ENCODE measurements around the gene AGER.
A peak's percentile ranks its signal among the peaks of the same experiment; 100 is the strongest.
"Not testable (repeated sequence)": the region's sequence is repeated elsewhere in the genome, so short reads cannot be mapped to it uniquely, and the experiment has no call there.

AGER gene

DNA sequence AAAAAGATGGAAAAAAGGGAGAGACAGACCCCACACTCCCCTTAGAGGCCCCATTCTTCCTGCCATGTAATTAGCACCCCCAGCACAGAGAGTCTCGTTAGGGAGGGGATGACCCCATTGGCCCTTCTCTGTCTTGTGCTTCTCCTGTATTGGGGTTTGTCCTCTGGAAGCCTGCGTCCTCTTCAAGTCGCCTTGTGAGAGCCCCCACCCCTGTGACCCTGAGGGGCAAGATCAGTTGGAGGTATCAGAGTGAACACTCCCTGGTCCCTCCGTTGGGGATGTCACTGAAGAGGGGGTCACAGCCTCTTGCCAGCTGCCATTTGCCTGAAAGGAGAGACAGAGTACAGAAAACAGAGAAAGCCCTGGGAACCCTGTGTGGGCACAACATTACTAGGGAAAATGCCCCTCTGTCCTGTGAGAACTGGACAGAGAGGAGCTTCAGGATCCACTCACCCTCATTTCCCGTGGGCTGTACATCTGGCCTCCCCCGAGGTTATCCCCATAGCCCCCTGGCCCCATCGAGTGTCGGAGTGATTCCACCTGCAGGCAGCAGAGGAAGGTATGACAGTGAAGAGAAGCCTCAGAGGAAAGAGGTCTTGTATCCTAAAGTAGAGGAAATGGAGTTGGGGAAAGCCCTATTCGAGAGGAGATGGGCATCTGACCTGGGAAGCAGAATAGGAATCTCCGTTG is 2.2 kb upstream of the AGER start:
- DNase-seq (ENCODE audit: low read depth) = not testable (repeated sequence)

DNA sequence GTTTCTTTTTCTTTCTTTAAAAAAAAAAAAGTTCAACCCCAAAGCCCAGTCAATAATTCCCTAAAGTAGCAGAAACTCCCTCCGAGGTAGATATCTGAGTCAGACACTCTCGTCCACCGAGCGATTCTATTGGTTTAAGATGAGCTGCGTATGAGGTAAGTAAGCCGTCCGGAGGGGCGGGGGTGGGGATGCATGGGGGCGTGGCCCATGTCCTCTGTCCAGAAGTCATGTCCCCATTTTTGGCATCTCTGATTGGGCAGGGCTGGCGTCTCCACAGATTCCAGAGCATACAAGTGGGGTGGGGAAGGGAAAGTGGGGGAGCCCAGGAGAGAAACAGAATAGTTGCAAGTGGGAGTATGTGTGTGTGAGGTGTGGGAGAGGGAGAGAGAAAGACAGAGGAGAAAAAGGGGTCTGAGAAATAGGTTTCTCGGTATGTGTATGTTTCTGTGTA is 1.7 kb upstream of the AGER start:
- DNase-seq (ENCODE audit: low read depth) = not testable (repeated sequence)

DNA sequence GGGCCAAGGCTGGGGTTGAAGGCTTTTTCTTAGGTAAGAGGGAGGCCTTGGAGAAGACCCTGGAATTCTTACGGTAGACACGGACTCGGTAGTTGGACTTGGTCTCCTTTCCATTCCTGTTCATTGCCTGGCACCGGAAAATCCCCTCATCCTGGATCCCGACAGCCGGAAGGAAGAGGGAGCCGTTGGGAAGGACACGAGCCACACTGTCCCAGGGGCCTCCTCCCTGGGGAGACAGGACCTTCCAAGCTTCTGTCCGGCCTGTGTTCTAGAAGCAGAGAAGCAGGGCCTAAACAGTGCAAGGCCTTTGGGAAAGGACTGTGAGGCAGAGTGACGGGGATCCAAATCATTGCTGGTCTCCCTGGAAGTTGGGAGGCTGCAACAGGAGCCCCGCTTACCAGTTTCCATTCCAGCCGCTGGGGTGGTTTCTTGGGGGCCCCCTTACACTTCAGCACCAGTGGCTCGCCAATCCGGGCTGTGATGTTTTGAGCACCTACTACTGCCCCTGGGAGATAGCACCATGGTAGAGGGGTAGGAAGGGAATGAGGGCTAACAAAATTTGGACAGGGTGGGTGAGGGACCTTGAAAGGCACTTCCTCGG is 470 bp downstream of the AGER start:
- DNase-seq (ENCODE audit: low read depth) = no peak

DNA sequence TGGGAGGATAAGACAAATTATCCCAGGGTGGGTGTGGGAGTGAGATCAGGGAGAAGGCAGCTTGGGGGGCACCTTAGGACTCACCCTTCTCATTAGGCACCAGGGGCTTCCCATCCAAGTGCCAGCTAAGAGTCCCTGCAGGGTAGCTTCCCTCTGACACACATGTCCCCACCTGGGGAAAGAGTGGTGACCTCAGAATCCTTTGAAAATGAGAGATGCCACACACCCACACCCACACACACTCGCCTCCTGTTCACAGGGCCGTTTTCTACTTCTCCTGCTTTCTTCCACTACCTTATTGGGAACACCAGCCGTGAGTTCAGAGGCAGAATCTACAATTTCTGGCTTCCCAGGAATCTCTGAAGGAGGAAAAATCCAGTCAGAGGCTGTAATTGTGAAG is 1.0 kb downstream of the AGER start:
- no peak for DNase-seq (ENCODE audit: low read depth)

DNA sequence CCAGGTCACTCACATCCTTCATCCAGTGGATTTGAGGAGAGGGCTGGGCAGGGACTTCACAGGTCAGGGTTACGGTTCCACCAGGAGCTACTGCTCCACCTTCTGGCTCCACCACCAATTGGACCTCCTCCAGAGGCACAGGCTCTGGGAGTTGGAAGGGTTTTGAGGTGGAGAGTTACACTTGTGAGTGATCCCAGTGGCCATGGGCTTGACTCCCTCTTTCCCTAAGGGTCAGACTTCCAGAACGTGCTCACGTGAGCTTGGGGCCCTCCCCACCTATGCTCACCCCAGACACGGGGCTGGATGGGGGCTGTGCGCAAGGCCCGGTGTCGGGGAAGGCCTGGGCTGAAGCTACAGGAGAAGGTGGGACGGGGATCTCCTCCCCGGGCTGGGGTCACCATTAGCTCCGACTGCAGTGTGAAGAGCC is 1.5 kb downstream of the AGER start:
- DNase-seq (ENCODE audit: low read depth) = no peak

DNA sequence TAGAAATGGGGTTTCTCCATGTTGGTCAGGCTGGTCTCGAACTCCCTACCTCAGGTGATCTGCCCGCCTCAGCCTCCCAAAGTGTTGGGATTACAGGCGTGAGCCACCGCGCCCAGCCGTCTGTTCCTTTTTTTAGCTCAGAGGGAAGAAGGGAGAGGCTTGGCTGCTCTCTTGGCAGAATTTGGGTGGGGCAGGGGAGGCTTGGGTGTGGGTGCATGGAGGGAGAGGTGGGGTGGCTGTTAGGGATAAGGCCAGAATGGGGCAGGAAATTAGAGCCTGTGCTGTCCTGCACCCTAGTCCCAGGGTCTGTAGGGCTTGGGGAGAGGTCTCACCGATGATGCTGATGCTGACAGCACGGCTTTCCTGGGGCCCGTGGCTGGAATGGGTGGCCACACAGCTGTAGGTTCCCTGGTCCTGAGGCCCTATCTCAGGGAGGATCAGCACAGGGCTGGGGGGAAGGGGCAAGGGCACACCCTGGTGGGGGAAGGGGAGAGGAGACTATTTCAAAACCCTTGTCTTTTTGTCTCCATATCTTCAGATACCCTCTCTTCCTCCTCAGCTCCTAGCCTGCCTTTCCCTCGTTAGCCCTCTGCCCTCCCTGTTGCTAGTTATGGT is 2.0 kb downstream of the AGER start:
- DNase-seq (ENCODE audit: low read depth) = no peak

DNA sequence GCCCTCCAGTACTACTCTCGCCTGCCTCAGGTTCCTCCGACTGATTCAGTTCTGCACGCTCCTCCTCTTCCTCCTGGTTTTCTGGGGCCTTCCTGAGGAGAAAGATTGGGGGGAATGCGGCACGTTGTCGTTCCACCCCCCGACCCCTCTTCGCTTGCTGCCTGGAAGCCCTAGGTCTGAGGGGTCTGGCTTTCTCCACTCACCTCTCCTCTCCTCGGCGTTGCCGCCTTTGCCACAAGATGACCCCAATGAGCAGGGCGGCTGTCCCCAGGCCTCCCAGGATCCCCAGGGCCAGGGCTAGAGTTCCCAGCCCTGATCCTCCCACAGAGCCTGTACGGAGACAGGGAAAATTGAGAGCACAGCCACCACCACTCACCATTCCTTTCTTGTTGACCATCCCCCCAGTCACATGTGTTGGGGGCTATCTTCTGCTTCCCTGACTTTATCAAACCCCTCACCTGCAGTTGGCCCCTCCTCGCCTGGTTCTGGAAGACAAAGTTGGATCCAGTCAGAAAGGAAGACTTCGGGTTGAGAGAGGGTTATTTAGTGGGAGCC is 2.8 kb downstream of the AGER start:
- DNase-seq (ENCODE audit: low read depth) = no peak

DNA sequence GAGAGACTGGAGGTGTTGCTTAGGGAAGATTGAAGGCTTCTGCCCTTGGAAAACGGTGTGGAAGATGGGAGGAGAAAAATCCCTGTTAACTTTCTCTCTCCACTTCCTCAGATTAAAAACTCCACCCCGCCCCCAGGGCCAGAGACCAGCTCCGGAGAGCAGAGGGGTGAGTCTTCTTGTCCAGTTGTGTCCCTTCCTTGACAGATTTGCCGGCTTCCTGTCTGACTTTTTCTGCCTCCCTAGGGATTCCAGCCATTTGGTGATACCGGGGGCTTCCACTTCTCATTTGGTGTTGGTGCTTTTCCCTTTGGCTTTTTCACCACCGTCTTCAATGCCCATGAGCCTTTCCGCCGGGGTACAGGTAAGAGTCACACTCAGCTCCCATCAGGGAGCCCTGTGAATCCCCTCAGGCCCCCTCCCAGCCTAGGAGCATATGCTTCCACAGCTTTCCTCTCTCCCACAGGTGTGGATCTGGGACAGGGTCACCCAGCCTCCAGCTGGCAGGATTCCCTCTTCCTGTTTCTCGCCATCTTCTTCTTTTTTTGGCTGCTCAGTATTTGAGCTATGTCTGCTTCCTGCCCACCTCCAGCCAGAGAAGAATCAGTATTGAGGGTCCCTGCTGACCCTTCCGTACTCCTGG is 4.2 kb downstream of the AGER start:
- no peak for DNase-seq (ENCODE audit: low read depth)

DNA sequence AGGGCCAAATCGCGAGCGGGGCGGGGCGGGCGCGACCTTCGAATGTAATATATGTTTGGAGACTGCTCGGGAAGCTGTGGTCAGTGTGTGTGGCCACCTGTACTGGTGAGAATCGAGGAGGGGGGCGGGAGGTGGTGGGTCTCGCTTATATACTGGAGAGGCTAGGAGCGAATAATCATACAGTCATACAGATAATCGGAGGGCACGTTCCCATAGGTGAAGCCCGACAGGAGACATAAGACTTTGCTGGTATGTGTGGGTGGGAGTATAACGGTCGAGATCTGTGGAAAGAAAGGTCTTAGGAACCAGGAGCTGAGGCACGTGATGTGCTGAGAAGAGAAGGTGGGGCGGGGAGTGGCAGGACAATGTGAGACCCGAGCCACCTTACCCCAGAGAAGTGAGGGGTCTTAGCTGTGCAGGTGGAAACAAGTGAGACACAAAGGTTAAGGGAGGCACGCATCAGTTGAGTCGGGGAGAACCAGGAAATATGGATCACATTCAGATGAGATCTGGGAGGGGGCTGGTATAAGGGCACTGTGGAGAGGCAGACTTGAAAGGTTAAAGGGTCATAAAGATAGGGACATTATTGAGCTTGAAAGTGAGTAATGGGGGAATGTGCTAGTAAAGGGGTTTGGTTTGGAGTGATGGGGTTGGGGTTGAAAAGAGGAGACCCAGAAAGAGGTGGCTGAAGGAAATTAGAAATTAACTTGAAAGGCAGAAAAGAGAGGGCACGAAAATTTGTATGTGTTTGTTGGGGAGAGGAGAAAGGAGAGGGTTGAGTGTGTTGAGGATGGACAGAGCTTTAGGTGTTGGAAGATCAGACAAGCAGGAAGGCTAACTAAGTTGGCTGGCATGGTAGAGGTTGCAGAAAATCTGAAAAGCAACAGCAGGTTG is 5.3 kb downstream of the AGER start:
- no peak for DNase-seq (ENCODE audit: low read depth)

DNA sequence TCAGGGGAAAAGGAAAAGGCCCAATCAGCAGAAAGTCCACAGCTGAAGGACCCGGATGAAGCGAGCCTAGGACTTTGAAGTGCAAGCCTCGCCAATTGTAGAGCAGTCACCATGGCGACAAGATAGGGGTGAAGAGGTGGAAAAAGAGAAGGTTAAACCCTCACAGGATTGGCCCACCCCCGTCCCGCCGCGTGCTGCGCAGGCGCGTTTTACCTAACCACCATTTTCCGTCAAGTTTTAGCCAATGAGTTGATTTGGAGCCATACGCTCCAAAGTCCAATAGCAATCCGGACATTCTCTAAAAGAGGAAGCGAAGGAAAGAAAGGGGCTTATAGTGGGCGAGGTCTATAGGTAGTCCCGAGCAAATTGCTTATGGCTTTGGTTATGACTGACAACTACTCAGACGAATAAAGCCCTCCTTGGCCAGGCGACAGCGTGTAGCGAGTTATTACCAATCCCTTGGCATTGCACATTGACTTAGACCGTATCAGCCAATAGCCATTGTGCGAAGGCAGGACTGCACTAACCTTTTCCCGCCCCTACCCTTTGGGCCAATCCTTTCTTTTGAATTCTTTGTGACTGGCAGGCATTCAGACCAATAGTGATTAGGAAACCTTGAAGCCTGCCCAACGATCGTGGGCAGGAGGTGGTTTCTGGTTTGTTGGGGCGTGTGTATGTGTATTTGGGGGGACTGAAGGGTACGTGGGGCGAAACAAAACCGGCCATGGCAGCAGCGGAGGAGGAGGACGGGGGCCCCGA is 6.1 kb downstream of the AGER start, which contains the start of gene RNF5:
TSS of gene RNF5 (plus strand) at position 618 of the 759 bp plus-strand sequence. CDS start at position 725, 107 bp downstream.
- peak; percentile 91 for DNase-seq (ENCODE audit: low read depth)

DNA sequence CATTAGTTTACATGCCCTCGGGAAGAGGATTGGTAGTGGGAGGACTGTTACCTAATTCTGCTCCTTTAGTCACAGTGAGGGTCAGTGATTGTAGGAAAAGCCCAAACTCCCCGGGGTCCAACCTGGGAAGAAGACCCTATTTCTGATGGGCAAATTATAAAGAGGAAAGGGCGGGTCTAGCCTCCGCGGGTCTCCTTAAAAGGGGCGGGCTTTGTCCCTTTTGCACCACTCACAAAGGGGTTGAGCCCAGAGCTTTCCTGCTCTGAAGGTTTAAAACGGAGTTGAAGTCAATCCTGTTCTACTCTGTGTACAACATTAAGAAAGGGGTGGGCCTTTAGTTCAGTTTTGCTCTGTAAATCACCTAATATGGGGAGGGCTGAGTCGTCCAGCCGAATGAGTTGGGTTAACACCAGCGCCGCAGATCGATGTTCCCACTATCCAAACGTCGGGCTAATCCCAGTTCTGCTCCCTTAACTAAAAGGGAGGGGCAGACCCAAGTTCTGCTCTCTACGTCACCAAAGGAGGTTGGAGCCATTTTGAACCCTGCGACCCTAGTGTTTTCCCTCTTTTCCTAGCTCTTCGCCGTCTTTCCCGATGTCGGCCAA is 6.8 kb downstream of the AGER start:
- DNase-seq (ENCODE audit: low read depth) = no peak

DNA sequence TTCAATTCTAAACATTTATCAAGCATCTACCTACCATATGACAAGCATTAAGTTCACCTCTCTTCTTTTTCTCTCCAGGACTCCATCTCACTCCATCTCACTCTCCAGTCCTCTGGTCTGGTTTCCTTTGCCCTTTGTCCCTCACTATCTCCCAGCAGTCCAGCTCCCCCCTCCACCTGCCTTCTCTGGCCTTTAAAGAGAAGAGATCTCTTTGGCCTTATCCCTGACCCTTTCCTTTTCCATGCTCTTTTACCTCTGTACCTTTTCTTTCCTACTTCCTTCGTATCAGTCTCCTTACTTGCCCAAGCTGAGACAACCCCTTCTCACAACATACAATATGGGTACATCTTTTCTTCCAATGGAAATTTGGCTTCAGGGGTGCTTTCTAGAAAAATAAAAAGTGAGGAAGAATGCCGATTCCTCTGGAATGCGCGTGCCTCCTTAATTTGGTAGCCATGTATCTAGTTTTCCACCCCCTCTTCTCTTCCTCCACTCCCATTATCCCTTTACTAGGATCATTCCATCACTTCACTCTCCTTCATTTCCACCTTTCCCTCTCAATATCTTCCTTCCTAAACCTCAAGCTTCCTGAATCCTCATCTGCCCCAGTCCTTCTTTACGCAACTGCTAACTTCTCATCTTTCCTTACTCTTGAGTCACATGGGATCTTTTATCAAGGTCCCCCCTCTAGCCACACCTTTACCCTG is 7.4 kb downstream of the AGER start:
- no peak for DNase-seq (ENCODE audit: low read depth)

DNA sequence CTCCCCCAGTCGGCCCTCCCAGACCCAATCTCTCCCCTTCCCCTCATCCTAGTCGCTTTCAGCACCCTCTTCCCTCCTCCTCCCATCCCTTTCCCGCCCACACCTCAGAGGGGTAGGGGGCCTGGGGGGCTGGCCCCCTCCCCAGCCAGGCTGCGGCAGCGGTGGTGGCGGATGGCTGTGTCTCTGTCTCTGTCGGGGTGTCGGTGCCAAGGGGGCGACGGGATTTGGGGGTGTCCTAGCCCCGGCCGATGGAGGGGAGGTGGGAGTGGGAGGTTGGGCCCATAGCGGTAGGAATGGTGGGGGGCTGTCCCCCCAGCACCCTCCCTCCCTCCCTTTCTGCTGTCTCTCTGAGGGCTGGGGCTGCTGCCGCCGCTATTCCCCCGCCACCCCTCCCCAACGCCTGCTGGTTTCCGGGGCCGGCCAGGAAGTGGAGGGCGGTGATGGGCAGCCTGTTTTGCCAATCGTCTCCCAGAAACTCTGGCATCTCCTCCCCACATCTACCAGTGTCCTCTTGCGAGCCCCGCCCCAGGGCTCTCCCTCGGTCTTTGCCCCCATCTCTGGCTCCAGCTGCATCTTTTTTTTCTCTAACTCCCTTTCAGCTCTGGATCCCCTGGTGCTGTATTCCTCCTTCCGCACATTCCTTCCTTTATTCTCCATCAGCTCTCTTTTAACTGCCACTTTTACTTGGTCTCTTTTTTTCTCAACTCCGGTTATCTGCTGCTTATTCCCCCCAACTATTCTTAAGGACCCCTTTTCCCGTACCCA is 8.2 kb downstream of the AGER start, which contains the start of gene AGPAT1:
TSS of gene AGPAT1 (minus strand) at position 374 of the 765 bp plus-strand sequence. CDS start 4,588 bp downstream, outside the sequence.
- DNase-seq (ENCODE audit: low read depth) = peak; percentile 96

DNA sequence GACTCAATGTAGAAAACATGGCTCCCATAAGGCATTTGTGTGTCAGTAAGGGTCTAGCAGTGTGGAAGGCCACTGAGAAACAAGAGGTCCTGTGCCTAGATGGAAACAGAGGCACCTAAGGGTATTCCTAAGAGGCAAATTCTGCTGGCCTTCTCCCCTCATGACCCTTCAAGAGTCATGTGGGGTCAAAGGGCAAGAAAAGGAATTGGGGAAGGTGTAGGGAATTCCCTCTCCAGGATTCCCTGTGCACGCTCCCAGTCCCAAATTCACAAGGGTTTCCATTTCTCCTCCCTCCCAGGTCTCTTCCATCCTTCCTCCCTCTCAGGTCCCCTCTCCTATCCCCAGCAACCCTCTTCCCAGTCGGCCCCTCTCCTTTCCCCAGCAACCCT is 8.7 kb downstream of the AGER start:
- no peak for DNase-seq (ENCODE audit: low read depth)

DNA sequence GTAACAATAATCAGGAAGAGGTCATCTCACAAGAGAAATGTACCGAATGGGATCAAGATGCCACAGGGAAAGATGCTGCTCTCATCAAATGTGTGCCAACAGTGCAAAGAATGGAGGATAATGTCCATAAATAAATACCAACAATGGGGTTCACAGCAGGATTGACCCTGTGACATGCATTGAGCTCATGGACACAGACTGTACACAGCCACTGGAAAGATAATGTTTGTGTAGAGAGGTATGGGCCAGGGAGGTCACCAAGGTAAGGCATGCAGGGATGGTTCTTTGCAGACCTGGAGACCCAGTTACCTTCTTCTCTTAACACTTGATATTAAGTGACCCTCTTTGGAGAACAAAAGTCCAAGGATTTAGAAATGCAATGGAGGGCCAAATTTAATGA is 9.6 kb downstream of the AGER start:
- DNase-seq (ENCODE audit: low read depth) = no peak

DNA sequence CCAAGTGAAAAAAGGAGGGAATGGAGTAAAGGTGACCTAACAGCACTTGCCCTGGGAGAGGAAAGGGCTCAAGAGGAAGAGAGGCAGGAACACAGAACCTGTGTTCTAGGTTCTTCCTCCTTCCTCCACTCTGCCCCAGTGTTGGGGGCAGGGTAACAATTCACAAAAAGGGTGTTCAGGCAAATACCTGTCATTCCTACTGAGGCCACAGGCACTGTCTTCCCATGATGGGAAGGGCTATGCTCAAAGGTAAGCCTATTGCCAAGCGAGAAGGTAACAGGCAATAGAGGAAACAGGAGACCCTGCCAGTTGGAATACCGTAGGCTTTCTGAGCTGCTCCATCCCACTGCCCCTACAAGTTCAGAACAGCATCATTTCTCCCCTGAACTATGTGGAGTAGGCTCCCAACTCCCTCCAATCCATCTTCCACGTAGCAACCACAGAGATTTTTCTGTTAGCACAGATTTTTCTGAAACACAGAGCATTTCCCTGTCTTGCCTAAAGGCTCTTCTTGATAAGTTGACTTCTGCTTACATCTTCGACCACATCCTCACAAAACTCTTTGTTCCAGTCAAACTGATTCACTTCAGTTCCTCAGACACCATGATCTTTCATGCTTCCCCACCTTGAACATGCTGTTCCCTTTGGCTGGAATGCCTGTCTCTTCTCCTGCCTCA is 10.9 kb downstream of the AGER start:
- DNase-seq (ENCODE audit: low read depth) = no peak

DNA sequence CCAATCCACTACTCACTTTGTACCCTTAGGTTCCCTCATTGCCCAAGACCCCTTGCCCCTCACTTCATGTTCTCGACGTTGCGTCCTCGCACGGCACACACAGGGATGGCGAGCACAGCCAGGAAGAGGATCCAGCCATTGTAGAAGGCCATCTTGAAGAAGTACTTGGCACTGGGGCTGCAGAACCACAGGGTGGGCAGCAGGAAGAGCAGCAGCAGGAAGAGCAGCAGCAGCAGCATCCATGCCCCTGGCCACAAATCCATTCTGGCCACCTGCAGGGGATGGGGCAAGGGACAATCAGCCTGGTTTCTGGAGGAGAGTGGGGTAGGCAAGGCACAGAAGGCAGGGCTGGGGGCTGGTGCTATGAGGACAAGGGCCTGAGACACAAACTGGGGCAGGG is 12.8 kb downstream of the AGER start:
- no peak for DNase-seq (ENCODE audit: low read depth)

DNA sequence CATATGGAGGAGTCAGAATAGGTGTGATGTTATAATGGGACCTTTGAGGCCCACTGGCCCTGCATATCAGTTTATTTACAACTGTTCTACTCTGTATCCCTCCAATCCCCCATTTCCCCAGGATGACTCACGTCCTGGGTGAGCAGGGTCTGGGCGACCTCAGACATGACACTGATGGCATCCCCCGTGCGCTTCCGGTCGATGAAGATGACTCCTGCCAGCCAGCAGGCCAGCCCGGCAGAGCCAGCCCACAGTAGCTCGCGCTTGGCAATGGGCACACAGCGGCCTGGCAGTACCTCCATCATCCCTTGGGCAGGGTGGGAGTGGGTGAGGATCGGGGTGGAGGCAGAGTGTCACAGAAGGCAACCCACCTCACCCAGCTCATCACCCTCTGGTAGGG is 13.8 kb downstream of the AGER start:
- no peak for DNase-seq (ENCODE audit: low read depth)

All from activated gamma-delta T cell treated with anti-CD3 and anti-CD28 coated beads, Interleukin-2, amount 50 U/mL, for 16 hours (primary cell).